Gastroesophageal sphincter (tissue), 3 donors: ENCODE results near the gene GFOD2.

ENCODE experiments used
- CTCF ChIP-seq, 4 experiments: fragments of 200-600 bp in 2 of 4; fragments of 450-650 bp in 2 of 4; sonication (generic) in 1 of 4; IDR thresholded peaks; one replicate each; pipeline ENCODE4 v1.5.1; 2017 to 2019; ENCODE audit warnings: antibody characterized with exemption in 4 of 4, mild to moderate bottlenecking in 2 of 4, moderate library complexity in 2 of 4
- EP300 ChIP-seq: sonication (generic); formaldehyde crosslinking; IDR thresholded peaks from one replicate; pipeline ENCODE4 v1.6.1; 2017; ENCODE audit warnings: antibody characterized with exemption, mild to moderate bottlenecking
- POLR2A ChIP-seq, 2 donors: fragments of 450-650 bp; IDR thresholded peaks; one replicate each; pipeline ENCODE4 v1.6.1; 2017; ENCODE audit warnings: antibody characterized with exemption in 2 of 2, mild to moderate bottlenecking in 2 of 2, moderate library complexity in 1 of 2
- POLR2AphosphoS5 ChIP-seq: sonication (generic); formaldehyde crosslinking; IDR thresholded peaks from one replicate; pipeline ENCODE4 v1.6.1; 2017; ENCODE audit warnings: antibody characterized with exemption

- TF ChIP-seq EP300 (no peak), CTCF (IDR thresholded peaks at IDR 0.05) (no peak), POLR2A (IDR thresholded peaks at IDR 0.05) (no peak), POLR2AphosphoS5 (no peak)
These were observed 38.9 kb upstream of the GFOD2 start for GRCh38 chr16:67758006-67758405.
